HG02610 (cell line): Measurements from ENCODE around the gene IL17RA.

Experiments used
- ATAC-seq: cut with Tn5 transposase; IDR thresholded peaks from one replicate; pipeline ENCODE4 v1.9.1; 2021; ENCODE audit warnings: mild to moderate bottlenecking, moderate library complexity; ENCODE audit not compliant: unreplicated experiment

IL17RA gene

DNA sequence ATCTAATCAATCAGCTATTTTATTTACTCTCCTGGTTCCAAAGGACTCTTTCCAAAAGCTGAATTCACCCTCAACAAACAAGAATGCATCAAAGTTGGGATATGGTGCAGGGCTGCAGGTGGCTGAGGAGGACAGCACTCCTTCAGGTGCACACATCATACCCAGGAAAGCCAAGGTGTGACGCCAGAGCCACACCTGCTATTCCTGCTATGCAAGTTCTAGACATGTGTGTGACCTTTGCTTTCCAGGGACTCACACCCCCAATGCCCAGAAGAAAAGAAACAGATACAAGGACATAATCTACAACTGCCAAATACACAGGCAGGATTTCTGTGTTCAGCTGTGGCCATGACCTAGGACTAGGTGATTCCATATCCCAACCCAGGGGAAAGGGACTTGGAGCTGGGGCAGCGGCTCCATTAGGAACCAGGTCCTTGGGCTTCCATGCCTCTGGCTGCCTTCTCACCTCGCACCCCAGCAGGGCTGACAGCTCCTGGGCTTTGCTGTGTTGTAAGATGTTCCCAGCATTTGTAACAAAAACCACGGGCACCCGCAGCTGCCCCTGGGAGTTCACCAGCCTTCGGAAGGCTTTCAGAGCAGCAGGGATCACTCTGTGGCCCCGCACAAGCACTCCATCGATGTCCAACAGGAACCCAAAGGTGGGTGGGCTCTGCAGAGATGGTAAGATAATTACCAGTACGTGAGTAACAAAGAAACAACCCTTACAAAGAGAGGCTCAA, 64.4 kb downstream of the IL17RA start:
- no peak for ATAC-seq

DNA sequence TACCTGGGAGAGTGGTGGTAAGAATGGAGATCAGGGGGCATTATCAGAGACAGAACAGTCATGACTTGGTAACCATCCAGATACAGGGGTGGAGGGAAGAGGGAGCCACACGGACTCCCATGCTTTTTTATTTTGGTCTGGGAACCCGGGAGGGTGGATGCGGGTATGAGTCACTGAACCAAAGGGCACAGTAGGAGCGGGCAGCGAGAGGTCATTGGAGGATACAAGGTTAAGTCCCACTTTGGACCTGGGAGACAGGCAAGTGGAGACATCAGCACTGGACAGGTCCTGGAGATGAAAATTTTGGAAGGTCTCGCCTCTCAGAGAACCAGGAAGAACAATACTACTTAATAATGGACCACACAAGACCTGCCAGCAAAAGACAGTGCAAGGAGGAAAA, 67.5 kb downstream of the IL17RA start:
- no peak for ATAC-seq

DNA sequence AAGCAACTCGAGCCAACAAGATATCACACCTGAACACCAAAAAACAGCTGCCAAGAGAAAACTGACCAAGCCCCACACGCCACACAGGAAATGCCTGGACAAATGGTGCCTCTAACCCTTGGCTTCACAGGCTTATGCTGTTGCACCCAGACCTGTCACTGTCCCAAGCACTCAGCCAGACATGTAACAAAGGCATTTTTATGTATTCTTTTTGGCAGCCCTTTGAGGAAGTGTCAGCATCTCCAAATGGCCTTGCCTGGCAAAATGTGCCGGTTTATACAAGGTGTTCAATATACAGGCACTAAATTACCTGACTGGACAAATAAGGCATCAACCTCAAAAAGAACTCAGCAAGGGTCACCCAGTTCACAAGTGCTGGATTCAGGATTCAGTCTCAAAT, 68.2 kb downstream of the IL17RA start:
- ATAC-seq: no peak

DNA sequence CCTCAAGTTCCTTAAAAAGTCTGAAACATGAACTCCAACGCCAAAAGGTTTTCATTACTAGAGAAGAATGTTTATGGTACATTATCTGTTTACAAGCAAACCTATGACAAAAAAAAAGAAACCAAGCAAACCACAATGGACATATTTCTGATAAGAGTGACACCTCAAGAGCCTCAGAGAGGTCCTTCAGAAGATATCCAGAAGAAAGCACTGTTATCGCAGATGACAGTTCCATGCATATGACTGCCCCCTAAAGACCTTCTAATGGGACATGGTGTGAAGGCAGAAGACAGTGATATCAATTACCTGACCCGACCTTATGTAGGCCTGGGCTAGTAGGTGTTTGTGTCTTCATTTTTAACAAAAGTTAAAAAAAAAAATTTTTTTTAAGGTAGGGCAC, 71.1 kb downstream of the IL17RA start:
- ATAC-seq: no peak

DNA sequence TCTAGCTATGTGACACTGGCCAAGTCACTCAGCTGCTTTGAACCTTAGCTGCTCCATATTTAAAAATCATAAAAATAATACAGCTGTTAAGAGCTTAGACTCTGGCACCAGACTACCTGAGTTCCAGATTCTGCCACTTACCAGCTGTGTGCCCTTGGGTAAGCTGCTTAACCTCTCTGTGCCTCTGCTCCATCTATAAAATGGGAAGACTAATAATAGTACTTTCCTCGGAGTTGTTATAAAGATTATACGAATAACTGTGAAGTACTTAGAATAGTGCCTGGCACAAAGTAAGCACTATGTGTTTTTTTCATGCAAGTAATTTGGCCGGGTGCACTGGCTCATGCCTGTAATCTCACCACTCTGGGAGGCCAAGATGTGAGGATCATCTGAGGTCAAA, 72.9 kb downstream of the IL17RA start:
- ATAC-seq: no peak

DNA sequence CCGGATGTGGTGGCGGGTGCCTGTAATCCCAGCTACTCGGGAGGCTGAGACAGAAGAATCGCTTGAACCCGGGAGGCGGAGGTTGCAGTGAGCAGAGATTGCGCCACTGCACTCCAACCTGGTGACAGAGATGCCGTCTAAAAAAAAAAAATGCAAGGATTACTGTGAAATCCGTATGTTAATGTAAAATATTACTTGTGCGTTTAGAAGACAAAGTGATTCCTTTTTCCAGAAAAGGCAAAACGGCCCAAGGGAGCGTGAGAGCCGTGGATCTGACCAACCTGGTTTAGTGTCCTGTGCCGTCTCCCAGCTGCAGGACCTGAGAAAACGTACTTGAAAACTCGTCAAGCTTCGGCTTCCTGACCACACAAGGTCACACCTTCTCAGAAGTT, 73.4 kb downstream of the IL17RA start:
- no peak for ATAC-seq

DNA sequence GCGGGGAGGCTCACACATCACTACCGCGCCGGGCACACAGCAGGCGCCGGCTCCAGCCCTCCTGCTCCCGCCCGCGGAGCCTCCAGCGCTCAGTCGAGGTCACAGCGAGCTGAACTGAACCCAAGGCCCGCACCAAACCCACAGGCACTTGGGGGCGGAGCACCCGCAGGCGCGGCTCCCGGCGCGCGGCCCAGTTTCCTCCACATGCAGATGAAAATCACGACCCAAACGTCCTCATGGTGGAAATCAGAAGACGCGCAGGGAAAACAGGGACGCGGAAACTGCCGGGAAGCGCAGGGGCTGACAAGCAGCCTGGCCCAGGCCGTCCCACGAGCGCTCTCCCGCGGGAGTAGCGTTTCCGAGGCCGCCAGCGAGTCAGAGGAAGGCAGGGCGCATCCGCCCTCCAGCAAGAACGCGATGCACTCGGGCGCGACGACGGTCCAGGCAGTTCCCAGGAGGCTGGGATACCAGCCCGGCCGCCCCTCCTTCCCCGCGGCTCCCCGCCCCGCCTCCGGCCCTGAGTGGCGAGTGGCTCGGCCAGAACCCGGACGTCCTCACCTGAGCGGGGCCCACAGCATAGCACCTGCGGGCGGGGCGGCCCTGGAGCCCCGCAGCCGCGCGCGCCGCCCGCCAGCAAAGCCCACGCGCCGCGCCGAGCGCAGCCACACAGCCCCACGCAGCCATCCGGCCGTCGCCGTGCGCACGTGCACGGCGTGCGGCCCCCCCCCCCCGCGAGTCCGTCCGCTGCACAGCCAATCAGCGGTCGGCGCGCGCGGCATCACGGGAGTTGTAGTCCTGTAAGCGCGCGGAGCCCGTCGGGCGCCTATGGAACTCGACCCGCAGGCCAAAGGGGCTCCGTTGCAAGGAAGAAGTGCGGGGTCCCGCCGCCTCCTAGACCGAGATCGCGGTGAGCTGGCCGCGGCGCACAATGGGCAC, 74.0 kb downstream of the IL17RA start, which contains the start of gene HDHD5:
Gene HDHD5 (minus strand): TSS at position 710 of the 936 bp plus-strand sequence. CDS start 26 bp downstream, at position 684.
- ATAC-seq: peak; percentile 61

DNA sequence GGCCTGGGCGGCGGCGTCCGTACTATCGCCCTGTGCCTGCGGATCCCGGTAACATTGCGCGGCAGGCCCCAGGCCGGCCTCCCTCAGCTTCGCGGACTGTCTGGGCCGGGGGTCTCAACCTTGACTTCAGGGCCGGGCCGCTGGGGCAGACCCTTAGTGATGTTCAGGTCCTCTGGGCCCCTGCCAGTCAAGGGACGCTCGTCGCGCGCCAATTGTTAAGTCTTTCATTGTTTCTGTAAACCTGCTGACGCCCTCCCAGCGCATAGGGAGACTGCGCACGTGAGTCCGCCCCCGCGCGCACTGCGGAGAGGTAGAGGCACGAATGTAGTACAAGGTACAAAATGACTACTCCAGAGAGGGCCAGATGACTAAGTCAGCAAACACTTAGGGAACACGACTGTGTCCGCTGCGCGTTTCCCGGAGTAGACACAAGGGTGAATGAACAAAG, 74.7 kb downstream of the IL17RA start:
- peak; percentile 32 for ATAC-seq

DNA sequence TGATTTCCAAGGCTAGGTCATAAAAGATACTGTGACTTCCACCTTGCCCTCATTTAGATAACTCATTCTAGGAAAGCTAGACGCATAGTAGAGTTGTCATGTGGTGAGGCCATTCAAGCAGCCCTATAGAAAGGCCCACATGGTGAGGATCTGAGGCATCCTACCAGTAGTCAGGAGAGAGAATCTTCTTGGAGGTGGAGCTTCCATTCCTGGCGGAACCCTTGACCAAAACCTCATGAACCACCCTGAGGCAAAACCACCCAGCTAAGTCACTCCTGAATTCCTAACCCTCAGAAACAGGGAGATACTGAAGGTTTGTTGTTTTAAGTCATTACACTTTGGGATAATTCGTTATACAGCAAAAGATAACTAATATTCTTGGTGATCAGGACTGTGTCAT, 77.2 kb downstream of the IL17RA start:
- ATAC-seq: no peak

DNA sequence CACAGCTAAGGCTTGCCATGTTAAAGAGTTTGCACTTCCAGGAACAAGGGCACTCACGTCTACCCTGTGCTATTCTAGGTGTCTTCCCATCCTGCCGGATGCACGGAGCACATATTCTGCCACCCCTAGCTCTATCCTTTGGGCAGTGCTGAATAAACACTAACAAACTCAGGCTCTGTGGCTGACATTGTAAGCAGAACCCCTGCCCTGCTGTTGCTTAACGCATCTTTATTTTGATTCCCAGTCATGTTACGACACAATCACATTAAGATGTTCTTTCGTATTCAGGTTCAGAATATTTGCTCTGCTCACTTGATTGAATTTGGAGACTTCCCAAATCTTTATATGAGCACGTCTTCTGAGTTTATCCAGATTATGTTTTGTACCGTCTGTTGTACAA, 77.9 kb downstream of the IL17RA start:
- ATAC-seq: no peak

DNA sequence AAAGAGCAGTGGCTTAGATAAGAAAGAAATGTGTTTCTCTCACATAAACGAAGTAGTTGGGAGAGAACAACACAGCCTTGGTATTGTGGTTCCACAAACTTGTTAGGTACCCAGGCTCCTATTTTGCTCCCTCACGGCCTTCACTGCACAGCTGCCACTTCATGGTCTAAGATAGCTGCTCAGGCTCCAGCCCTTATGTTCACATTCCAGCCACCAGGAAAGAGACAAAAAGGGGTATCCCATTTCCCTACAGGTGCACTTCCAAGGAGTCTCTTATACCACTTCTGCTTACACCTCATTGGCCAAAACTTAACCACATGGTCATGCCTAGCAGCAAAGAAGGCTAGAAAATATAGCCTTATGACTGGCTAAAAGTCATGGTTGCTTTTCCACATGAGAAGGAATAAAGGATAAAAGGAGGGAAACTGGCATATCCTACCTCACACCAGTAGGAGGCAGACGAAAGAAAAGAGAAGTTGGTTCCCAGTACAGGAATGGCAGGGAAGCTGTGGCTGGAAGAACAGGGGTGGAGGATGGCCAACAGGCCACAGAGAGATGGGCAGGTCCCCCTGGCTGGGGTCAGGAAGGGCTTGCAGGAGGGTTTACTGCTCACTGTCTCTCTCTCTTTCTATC, 79.7 kb downstream of the IL17RA start:
- no peak for ATAC-seq
